SW 1271 (cell line): ENCODE data around the gene KLHL29.

Source experiments
- DNase-seq, 2 experiments: peaks; one replicate each; lab custom pipeline; 2025; lab: John Stamatoyannopoulos, UW

Gene KLHL29

DNA sequence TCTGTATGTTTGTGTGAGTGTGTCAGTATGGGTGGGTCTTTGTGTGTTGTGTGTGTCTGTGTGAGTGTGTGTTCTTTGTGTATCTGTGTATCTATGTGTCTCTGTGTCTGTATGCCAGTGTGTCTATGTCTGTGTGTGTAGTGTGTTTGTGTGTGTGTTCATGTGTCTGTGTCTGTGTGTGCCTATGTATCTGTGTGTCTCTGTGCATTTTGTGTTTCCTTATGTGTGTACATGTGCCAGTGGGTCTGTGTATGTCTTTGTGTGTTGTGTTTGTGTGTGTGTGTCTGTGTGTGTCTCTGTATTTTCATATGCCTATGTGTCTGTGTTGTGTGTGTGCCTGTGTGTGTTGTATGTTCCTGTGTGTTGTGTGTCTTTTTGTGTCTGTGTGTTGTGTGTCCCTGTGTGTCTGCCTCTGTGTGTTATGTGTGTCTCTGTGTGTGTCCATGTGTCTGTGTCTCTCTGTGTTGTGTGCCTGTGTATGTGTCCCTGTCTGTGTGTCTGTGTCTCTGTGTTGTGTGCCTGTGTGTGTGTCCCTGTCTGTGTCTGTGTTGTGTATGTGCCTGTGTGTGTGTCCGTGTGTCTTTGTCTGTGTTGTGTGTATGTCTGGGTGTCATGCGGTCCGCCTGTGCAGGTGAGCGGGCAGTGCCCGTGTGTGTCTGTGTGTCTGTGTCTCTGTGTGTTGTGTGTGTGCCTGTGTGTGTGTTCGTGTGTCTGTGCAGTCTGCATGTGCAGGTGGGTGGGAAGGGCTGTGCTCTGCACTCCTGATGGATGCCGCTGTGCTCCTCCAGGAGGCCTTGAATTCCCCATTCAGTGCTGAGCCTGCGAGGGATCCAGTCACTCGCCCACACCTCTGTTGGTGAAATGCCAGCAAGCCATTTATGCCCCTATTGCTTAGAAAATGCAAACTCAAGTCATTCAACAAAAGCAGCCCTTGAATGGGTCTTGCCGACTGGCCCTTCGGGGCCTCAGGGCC is 37.4 kb downstream of the KLHL29 start:
- no peak for DNase-seq

DNA sequence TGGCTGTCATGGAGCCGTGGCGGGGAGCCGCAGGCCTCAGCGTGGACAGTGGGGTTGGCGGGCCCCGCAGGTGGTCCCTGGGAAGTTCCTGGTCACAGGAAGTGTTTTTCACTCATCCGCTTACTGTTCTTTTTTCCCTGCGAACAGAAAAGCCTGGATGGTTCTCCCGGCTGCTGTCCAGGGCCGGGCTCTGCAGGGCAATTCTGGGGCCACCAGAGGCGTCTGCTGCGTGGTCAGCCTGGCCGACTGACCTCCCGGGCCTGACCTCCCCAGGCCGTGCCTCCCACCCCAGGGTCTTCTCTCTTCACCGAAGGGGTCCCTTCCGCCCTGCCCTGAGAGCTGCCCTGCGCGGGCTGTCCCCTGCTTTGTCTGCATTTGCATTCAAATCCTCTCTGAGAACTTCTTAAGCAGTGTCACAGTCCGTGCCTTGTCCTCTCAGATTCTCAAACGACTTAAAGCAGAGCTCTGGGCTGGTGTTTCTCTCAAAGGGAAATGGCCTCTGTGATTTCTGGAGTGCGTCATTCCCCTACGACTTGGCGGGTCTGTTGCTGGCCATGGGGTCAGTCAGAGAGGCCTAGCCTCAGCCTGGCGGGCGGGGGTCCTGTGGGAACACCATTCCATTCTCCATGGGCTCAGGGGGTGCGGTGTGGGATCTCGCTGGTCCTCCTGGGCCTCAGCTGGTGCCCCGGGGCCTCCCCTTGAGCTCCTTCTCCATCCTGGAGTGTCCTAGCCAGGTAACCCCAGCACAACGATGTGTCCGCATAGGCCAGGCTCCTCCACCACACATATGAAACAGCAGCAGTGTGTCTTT is 38.3 kb downstream of the KLHL29 start:
- no peak for DNase-seq

DNA sequence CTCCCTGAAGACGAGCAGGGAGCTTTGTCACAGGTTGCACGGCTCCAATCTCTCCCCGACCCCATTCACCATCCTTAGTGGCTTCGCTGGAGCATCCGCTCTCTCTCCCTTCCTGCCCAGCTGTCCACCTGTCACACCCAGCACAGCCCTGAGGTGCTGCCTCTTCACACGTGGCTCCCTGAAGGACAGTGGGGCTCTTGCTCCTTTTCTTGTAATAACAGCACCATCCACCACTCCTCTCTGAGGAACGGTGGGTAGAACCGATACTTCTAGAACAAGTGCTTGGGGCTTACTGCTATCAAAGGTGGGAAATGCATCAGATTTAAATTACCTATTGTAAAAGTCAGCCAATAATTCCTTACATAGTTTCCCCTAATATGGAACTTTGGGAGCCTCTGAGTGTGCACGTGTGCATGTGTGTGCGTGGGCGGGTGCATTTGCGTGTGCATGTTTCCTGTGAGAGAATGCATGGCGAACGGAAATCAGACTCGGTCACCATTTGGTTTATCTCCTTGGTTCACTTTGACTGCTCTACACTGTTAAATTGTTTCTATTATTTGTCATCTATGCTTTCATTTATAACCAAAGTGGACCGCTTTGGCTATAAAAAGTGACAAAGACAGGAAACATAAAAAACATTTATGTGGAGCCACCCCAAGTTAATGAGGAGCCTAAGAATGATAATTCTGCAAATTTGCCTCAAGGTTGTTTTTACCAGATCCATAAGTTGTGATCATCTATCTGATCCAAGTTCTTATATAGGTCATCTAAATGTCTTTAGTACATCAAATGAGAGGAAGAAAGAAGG is 39.1 kb downstream of the KLHL29 start:
- no peak for DNase-seq

DNA sequence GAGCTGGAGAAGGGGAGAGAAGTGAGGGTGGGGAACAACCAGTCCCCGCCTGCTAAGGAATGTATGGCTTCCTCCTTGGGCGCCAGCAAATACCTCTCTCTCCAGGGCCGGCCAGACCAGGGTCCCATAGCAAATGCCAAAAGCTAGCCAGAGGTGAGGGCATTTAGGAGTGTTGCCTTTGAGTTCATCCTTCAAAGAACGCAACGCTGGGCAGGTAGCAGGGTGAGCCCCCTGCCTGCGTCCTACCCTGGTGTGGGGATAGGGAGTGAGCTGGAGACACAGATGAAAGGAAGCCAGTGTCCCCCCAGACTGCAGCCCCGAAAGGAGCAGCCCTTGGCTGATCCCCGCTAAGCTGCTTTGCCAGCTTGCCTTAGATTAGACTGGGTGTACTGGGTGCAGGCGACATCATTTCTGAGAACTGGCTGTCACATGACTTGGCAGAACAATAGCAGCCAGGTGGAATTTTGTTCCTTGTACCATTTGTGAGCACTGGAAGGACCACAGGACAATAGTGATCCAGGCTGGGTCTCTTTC is 40.4 kb downstream of the KLHL29 start:
- DNase-seq: no peak

DNA sequence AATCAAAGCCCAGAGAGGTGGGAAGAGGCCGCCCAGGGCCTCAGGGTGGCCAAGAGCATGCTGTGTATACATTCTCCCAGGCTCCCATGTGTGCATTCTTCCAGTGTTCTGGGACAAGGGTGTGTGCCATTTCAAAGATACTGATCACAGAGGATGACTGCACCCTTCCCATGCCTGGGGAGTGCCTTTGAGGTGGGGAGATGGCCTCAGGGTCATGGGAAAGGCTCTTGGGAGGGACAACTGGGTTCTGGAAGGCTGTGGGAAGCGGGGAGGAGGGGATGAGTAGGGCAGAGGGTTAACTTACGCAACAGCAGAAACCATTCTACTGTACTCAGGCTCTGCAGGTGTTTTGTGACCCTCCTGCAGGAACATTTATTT is 40.9 kb downstream of the KLHL29 start:
- no peak for DNase-seq

DNA sequence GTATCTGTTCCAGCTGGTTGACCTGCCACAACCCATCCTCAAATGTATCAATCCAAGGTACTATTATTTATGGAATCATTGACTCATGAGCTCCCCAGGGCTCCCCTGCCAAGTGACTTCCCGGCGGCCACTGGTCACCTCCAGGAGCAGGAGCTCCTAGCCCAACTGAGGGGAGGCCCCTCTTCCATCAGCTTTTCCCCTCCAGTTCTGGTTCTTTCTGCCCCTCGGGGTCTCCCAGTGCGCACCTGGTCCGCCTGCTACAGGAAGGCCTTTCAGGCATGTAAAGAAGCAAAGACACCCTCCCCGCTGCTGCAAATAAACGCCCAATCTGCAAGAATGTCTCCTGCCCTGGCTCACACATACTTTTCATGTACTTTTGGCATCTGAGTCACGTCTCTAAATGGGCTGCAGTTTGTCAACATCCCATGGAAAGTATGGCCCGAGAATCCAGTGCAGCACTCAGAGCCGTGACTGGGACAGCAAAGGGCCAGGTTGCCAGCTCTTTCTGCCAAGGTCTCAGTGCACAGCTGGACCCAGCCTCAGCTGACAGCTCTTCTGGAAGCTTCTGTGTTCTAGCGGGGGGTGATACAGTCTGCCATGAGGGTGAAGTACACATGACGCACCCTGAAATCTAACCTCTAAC is 41.4 kb downstream of the KLHL29 start:
- DNase-seq: no peak

DNA sequence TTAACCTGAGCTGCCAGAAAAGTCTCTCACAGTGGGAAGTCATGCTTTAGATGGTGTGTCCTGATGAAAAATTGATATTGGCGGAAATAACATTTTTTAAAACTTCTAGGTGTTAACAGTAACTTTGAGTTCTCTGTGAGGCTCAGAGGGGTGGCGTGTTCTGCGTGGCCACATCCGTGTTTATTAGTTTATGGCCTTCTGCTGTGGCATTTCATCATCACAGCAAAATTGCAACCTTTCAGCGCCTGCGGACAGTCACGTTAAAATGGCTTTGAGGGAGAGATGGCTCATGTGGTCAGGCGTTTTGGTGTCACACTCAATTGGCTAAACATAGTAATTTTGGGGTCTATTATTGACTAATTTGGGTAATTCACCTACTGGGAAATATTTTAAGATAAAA is 42.4 kb downstream of the KLHL29 start:
- DNase-seq: no peak

DNA sequence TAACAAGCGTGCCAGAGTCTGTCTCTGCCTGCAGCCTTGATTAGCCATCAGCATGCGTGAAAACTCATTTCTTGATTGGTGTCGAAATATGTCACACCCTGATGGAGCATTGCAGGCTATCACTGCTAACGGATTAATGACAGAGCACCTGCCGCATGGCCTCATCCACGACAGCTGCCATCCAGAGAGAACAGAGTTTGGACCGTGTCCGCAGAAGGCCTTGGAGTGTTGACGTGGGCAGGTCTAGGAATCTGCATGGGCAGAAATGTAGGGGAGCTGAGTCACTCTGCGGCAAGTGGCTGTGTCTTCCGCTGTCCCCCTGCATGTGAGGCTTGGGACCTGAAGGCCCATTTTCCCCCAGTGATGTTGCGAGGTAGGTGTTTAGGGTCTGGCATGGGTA is 43.0 kb downstream of the KLHL29 start:
- no peak for DNase-seq

DNA sequence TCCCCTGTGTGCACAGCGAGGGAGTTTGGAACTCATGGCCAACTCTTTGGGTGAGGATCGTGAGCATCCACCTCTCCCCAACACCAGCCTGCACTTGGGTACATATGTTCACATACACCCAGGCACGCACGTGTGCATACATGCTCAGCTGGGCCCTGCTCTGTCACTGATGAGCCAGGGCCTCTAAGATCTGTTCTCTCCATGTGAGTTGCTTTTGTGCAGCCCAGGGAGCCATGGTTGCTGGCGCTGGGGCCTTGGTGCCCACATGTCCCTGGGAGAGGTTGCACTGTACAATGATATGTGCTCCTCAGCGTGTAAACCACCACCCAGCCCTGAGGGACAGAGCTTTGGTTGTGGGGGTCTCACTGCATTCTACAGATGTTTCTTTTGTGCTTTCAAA is 44.1 kb downstream of the KLHL29 start:
- no peak for DNase-seq

DNA sequence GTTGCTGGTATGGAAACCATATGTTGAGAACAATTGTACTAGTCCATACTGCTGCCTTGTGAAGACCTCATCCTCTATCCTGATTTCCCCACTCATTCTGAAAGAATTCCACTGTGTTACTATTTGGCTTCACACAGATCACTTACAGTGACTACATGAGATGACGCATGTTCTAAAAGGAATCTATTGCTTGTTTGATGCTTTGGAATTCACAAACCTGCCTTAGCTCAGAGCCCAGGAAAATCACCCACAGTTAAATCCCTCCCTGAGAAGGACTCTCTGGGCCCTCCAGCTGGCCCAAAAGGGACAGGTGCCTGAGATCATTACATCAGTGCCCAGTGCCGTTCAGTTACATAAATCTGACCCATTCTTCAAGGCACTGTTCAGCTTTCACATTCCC is 45.3 kb downstream of the KLHL29 start:
- no peak for DNase-seq

DNA sequence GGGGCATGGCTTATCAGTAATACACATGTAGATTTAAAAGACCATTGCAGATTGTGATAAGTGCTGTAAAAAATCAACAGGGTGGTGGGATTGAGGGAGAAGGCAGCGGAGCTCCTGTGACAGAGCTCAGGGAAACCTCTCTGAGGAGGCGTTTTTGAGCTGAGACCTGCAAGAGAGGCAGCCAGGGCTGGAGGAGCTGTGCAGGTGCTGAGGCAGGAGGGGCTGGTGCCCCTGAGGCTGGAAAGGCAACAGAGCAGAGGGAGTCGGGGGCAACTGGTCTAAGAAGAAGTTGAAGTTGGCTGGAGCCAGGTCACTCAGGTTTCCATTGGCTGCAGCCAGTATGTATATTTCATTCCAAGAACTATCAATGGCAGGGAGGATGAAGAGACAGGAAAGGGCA is 47.6 kb downstream of the KLHL29 start:
- DNase-seq: no peak

DNA sequence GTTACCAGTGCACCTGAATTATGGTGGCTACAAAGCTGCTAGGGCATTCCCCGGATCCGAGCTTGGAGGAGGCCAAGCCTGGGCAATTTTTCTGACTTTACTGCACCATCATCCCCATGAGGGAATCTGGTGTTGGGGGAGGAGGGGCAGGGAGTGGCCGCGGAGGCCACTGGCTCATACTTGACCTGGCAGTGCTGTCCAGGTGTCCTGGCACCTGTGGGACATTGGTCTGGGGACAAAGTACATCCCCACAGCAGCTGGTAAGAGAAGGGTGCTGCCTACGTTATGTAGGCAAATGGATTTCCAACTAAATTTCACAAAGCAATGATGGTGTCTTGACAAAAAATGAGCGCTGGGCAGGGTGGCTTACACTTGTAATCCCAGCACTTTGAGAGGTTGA is 48.3 kb downstream of the KLHL29 start:
- DNase-seq: no peak

DNA sequence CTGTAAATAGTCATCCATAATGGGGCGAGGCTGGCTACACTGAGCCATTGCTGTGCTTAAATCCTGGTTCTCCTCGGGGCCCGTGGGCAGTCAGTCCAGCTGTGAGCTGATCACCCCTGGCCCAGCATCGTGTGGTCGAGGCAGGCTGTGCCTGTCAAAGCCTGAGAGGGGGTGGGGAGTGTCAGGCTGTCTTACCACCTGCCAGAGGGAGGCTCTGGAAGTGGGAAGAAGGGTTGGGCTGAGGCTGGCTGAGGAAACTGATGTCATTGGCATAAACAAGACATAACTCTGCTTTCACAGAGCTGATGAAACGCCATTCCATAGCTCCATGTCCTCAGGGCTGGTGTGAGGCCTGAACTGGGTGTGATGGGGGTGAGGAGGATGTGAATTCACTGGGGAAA is 49.7 kb downstream of the KLHL29 start:
- no peak for DNase-seq

DNA sequence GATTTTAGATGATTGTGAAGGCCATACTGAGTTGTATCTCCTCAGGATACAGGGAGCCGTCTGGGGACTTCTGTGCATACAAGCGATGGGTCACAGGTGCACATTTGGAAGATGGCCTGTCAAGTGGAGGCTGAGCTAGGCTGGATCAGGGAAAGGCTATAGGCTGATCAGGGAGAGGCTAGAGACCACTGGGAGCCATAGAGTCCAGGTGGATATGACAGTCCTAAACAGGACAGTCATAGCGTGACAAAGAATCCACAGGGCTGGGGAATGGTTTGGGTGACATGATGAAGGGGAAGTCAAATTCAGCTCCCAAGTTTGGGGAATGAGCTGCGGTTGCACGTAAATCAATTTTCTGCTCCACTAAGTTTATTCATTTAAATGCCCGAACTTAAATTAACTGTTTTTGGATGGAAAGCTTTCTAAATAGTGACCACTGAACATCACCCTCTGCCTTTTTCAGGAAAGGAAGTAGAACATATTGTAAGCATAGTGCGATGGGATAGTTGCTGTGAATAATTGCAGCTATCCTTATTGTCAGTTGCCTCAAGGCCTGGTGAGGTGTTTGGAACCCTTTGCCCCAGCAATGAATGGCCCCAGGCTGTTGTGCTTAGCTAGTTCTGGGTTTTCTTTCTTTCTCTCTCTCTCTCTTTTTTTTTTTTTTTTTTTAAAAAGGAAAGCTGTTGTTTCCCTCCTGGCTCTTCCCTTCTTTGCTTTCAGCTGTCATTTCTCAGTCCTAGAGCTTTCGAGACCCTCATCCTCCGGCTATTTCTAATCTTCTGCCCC is 50.5 kb downstream of the KLHL29 start:
- DNase-seq: no peak

DNA sequence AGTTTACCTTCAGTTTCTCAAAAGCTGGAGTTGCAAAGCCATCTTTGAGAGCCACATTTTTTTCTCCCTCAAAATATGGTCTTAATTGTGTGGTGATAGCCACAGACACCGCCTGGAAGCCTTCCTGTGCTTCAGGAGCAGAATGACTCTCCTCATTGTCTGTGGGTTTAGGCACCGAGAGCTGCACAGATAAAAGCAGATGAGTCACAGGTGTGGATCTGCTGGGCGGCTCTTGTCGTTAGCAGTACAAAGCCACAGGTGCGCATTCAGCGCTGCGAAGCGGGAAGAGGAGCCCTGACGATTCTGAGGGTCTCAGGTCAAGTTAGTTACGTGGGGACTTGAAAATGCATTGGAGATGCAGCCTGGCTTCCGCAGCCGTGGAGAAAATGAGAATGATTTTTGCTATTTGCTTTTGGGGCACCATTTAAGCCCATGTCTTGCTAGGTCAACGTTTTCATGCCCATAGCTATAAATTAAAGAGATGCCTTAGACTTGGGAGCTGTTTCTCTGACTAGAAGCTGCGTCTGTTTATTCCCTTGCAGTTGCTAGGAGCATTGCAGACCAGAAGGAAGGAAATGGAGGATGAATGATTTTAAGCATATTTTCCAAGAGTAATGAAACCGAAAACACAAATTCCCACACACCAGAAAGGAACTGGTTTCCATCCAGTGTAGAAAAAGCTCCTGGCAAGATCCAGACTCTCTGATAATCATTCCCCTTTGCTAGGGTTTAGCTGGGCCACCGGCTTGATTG is 51.5 kb downstream of the KLHL29 start:
- no peak for DNase-seq

DNA sequence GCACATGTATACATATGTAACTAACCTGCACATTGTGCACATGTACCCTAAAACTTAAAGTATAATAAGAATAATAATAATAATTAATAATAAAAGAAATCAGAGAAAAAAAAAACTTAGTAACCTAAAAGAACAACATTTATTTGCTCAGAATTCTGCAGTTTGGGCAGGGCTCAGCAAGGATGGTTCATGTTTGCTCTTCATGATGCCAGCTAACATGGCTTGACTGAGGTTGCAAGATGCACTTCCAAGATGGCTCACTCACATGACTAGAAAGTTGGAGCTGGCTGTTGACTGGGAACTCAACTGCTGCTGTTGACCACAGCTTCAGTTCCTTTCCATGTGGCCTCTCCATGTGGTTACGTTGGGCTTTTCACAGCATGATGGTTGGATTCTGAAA is 56.4 kb downstream of the KLHL29 start:
- no peak for DNase-seq

DNA sequence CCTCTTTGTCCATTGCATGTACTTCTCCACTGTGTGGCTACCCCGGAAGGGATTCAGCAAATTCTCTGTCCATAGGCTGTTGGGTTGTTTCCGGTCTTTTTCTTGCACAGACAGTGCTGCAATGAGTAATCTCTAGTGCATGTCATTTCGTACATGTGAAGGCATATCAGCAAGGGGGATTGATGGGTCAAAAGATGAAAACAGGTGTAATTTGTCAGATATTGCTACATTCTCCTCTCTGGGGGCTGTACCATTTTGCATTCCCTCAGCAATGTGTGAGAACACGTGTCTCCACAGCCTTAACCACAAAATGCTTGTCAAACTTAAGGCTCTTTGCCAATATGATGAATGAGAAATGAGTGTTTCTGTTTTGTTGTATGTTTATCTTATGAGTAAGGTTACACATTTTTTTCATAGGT is 60.5 kb downstream of the KLHL29 start:
- DNase-seq: no peak

DNA sequence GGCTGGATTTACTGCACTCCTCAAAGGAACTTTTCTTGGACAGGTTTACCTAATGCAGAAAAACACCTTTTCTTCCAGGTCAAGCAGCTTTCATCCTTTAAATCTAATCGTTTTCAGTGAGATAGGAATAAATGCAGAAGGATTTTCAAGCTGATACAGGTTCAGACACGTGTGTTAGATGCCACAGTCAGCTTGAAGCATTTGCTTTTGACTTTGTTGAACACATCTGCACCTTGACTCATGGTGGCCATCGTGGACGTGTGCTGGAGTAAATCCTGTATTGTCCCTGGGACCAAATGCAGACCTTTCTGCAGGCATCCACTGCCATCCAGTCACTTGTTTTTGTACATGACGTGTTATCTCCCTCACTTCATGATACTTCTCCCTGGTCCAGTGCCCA is 61.9 kb downstream of the KLHL29 start:
- no peak for DNase-seq

DNA sequence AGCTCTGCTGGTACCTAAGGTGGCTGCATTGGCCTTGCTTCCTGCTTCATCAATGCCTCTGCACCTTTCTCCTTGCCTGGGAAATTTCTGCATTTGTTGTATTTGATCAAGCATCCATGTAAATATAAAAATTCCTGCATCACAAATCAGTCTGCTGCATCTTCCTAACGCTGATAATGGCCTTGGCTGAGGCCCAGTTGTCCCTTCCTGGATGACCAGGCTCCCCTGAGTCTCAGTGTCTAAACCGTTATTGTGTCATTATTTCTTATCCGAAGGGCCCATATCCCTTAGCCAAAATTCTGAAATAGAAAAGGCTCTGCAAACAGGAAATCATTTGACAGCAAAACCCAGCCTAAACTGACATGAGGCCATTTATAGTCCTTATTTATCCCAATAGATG is 62.4 kb downstream of the KLHL29 start:
- DNase-seq: no peak

DNA sequence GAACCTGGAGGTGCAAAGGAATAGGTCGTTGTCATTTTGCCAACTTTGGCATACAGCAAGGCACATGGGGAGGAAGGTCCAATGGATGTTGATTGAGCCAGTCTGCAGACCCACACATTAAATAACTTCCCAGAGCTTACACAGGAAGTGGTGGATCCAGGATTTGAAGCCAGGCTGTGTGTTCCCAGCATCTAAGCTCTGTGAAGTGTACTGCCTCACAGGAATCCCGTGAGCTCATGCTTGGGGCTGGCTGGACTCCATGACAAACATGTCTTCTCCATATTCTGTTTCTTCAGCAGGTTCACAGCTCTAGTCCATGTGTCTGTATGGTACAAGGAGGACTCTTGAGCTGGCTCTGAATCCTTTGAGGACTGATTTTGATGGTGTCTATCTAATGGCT is 63.9 kb downstream of the KLHL29 start:
- no peak for DNase-seq
